NCI-H1417 (cell line): Measurements from ENCODE around the gene TMEM41B.
"Not testable (repeated sequence)": the region's sequence is repeated elsewhere in the genome, so short reads cannot be mapped to it uniquely, and the experiment has no call there.

Experiments
- DNase-seq, 3 experiments: peaks; one replicate each; lab custom pipeline; 2025; lab: John Stamatoyannopoulos, UW

Gene TMEM41B

GRCh38 chr11:9314291-9315077 is at the start of gene TMEM41B:
Gene TMEM41B (minus strand): TSS chr11:9314593. CDS start chr11:9314441, 152 bp downstream.
- peak; percentile 99 to 100 (median 99) for DNase-seq

- no peak for DNase-seq
Measured at GRCh38 chr11:9362393-9362863, 48.0 kb upstream of the TMEM41B start.

- DNase-seq = not testable (repeated sequence)
Measured at GRCh38 chr11:9360862-9361622, 46.6 kb upstream of the TMEM41B start.

- no peak for DNase-seq
Measured at GRCh38 chr11:9357041-9357440, 42.6 kb upstream of the TMEM41B start.

- DNase-seq = no peak
Measured at GRCh38 chr11:9351321-9351881, 37.0 kb upstream of the TMEM41B start.

GRCh38 chr11:9347779-9348178 is 33.4 kb upstream of the TMEM41B start:
- DNase-seq = not testable (repeated sequence)

GRCh38 chr11:9347100-9347499 is 32.7 kb upstream of the TMEM41B start:
- DNase-seq = no peak

GRCh38 chr11:9344061-9344680 is 29.8 kb upstream of the TMEM41B start:
- DNase-seq = peak in 1 of 3 experiments; percentile 29

- no peak for DNase-seq
Measured at GRCh38 chr11:9341638-9342178, 27.3 kb upstream of the TMEM41B start.

- DNase-seq = no peak
Measured at GRCh38 chr11:9332655-9333054, 18.3 kb upstream of the TMEM41B start.

GRCh38 chr11:9330387-9331384 is 16.3 kb upstream of the TMEM41B start:
- no peak for DNase-seq

GRCh38 chr11:9320047-9320446 is 5.7 kb upstream of the TMEM41B start:
- DNase-seq = no peak

- DNase-seq = peak; percentile 3 to 68 (median 26)
Measured at GRCh38 chr11:9319377-9320001, 5.1 kb upstream of the TMEM41B start.

- not testable (repeated sequence) for DNase-seq
Measured at GRCh38 chr11:9318442-9319376, 4.3 kb upstream of the TMEM41B start.

GRCh38 chr11:9316334-9316733 is 1.9 kb upstream of the TMEM41B start:
- no peak for DNase-seq

- no peak for DNase-seq
Measured at GRCh38 chr11:9315078-9315688, 790 bp upstream of the TMEM41B start.

GRCh38 chr11:9313648-9314290 is 624 bp downstream of the TMEM41B start:
- peak; percentile 36 to 85 (median 77) for DNase-seq

GRCh38 chr11:9310485-9311090 is 3.8 kb downstream of the TMEM41B start:
- DNase-seq = no peak
